ENCODE results near the gene VPS37D. TPM values are rescaled to one million over a fixed set of nuclear protein-coding genes. Genes with fewer than 3 reads are reported as not detected.

Gene VPS37D
- polyA plus RNA-seq, 1 of the 3 experiments (the other 2 are of a cell fraction), result 7.4 TPM

- Histone ChIP-seq H3K4me3 (ENCODE audit: low read depth in 2 of 2, low read length in 1 of 2) (no peak overlapping the region), H3K4me2 (no peak overlapping the region), H3K36me3 (replicated peaks in 1 of 2; ENCODE audit: control insufficient read depth in 1 of 2, insufficient read depth in 2 of 2, low read length in 1 of 2) (peaks cover 17 to 32% of the 10 kb centered on the region in 2 experiments), H3K9me3 (no peaks in the 10 kb centered on the region), H3K4me1 (ENCODE audit: control insufficient read depth in 1 of 2, insufficient read depth in 2 of 2, low read depth in 1 of 2, low read length in 1 of 2) (peaks cover 19 to 20% of the 10 kb centered on the region in 2 experiments; a peak in 3 of 4 replicates), H4K20me1 (ENCODE audit: insufficient read depth) (no peaks in the 10 kb centered on the region), H3F3A (replicated peaks; ENCODE audit: insufficient read depth) (no peaks in the 10 kb centered on the region), H3K27me3 (ENCODE audit: insufficient read depth) (no peaks in the 10 kb centered on the region), H2AFZ (ENCODE audit: low read depth) (no peak overlapping the region), H3K27ac (ENCODE audit: low read depth in 2 of 2, low read length in 1 of 2) (no peak overlapping the region), H3K79me2 (ENCODE audit: insufficient read depth) (peaks cover 91% of the 10 kb centered on the region), H3K9ac (no peak overlapping the region), H3K9me2 (no peaks in the 10 kb centered on the region)
- TF ChIP-seq MXI1 (IDR thresholded peaks at IDR 0.05; ENCODE audit: low read depth, low read length), result no peak
- TF ChIP-seq POLR2AphosphoS5 (IDR thresholded peaks at IDR 0.05; ENCODE audit: low read depth, low read length), result no peak
- ChIA-PET POLR2A (no interaction called here), CTCF (interaction anchor here (1.0 to 2.6 kb wide), 6 partner anchors 12 to 78 kb away, joined by 3 to 12 read pairs (median 5); partner anchors contain the start of gene VPS37D)
- DNase-seq, result no peak
- WGBS (ENCODE audit: low lambda C conversion rate), result 95% methylated on average over 18 of the region's 18 CpGs
These were observed 17.7 kb downstream of the VPS37D start for GRCh38 chr7:73685311-73685710.

- Histone ChIP-seq H3K4me1 (ENCODE audit: control insufficient read depth in 1 of 2, insufficient read depth in 2 of 2, low read depth in 1 of 2, low read length in 1 of 2) (peaks cover 0 to 4% of the 10 kb centered on the region in 2 experiments; a peak in 1 of 4 replicates), H3K4me3 (ENCODE audit: low read depth in 2 of 2, low read length in 1 of 2) (no peak overlapping the region), H2AFZ (ENCODE audit: low read depth) (no peak overlapping the region), H3K27me3 (ENCODE audit: insufficient read depth) (no peaks in the 10 kb centered on the region), H3K79me2 (ENCODE audit: insufficient read depth) (peaks cover 62% of the 10 kb centered on the region), H3K4me2 (no peak overlapping the region), H3K9ac (no peak overlapping the region), H3K27ac (ENCODE audit: low read depth in 2 of 2, low read length in 1 of 2) (no peak overlapping the region), H3F3A (replicated peaks; ENCODE audit: insufficient read depth) (no peaks in the 10 kb centered on the region), H3K9me3 (no peaks in the 10 kb centered on the region), H3K36me3 (replicated peaks in 1 of 2; ENCODE audit: control insufficient read depth in 1 of 2, insufficient read depth in 2 of 2, low read length in 1 of 2) (peaks cover 35 to 43% of the 10 kb centered on the region in 2 experiments), H3K9me2 (no peaks in the 10 kb centered on the region), H4K20me1 (ENCODE audit: insufficient read depth) (no peaks in the 10 kb centered on the region)
- TF ChIP-seq SIN3A (IDR thresholded peaks at IDR 0.05; ENCODE audit: borderline replicate concordance, low read depth, low read length) (no peak), RFX5 (IDR thresholded peaks at IDR 0.05; ENCODE audit: low read length) (no peak), CHD2 (IDR thresholded peaks at IDR 0.05; ENCODE audit: low read length, partially characterized antibody) (no peak), FOXM1 (IDR thresholded peaks at IDR 0.05; ENCODE audit: low read depth) (no peak), RCOR1 (IDR thresholded peaks at IDR 0.05; ENCODE audit: low read length) (no peak), TCF12 (IDR thresholded peaks at IDR 0.05) (no peak), GABPA (IDR thresholded peaks at IDR 0.05; ENCODE audit: low read depth) (no peak), YY1 (IDR thresholded peaks at IDR 0.05; ENCODE audit: low read depth) (no peak)
- CTCF ChIA-PET, result interaction anchor here (1.8 to 2.9 kb wide), 2 partner anchors 13 to 38 kb away, joined by 10 read pairs; no protein-coding TSS in a partner anchor
- POLR2A ChIA-PET, result no interaction called here
- WGBS (ENCODE audit: low lambda C conversion rate), result 88% methylated on average over 8 of the region's 8 CpGs
- no peak for DNase-seq
These were observed 20.7 kb downstream of the VPS37D start for GRCh38 chr7:73688288-73688687.

- no peak overlapping the region for H3K4me3 ChIP-seq (ENCODE audit: low read depth in 2 of 2, low read length in 1 of 2)
- H3K9ac ChIP-seq, result no peak overlapping the region
- WGBS (ENCODE audit: low lambda C conversion rate), result 96% methylated on average over 7 of the region's 7 CpGs
- H3F3A ChIP-seq (replicated peaks; ENCODE audit: insufficient read depth), result no peaks in the 10 kb centered on the region
- DNase-seq, result no peak
- peaks cover 39% of the 10 kb centered on the region for H3K79me2 ChIP-seq (ENCODE audit: insufficient read depth)
- H3K4me1 ChIP-seq (ENCODE audit: control insufficient read depth in 1 of 2, insufficient read depth in 2 of 2, low read depth in 1 of 2, low read length in 1 of 2), result no peaks in the 10 kb centered on the region
- CTCF ChIA-PET, result interaction anchor here (1.5 to 3.4 kb wide), 3 partner anchors 11 to 83 kb away, joined by 6 to 24 read pairs (median 13); no protein-coding TSS in a partner anchor
- H3K9me2 ChIP-seq, result no peaks in the 10 kb centered on the region
- H3K27ac ChIP-seq (ENCODE audit: low read depth in 2 of 2, low read length in 1 of 2), result no peak overlapping the region
- H3K36me3 ChIP-seq (replicated peaks in 1 of 2; ENCODE audit: control insufficient read depth in 1 of 2, insufficient read depth in 2 of 2, low read length in 1 of 2), result peaks cover 44 to 61% of the 10 kb centered on the region in 2 experiments
- H3K9me3 ChIP-seq, result no peaks in the 10 kb centered on the region
- H3K27me3 ChIP-seq (ENCODE audit: insufficient read depth), result no peaks in the 10 kb centered on the region
- H3K4me2 ChIP-seq, result no peak overlapping the region
- no peak overlapping the region for H2AFZ ChIP-seq (ENCODE audit: low read depth)
- POLR2A ChIA-PET, result interaction anchor here (0.9 kb wide), 1 partner anchor 9 kb away, joined by 3 read pairs; no protein-coding TSS in a partner anchor
- no peaks in the 10 kb centered on the region for H4K20me1 ChIP-seq (ENCODE audit: insufficient read depth)
- TF ChIP-seq SMC3 (IDR thresholded peaks at IDR 0.05; ENCODE audit: low read depth, low read length) (no peak), RCOR1 (IDR thresholded peaks at IDR 0.05; ENCODE audit: low read length) (no peak), GATA2 (CRISPR knock-in tag; IDR thresholded peaks at IDR 0.05) (no peak), ZBTB33 (IDR thresholded peaks at IDR 0.05; ENCODE audit: borderline replicate concordance, low read depth) (no peak), REST (IDR thresholded peaks at IDR 0.05; ENCODE audit: low read depth, low read length) (no peak), YY1 (IDR thresholded peaks at IDR 0.05; ENCODE audit: low read depth) (no peak), FOXM1 (IDR thresholded peaks at IDR 0.05; ENCODE audit: low read depth) (no peak), EZH2phosphoT487 (IDR thresholded peaks at IDR 0.05; ENCODE audit: borderline replicate concordance, low read depth) (no peak), MAX (IDR thresholded peaks at IDR 0.05; ENCODE audit: low read depth) (no peak), MXI1 (IDR thresholded peaks at IDR 0.05; ENCODE audit: low read depth, low read length) (no peak), RAD21 (IDR thresholded peaks at IDR 0.05; ENCODE audit: low read length) (no peak)
These were observed 23.0 kb downstream of the VPS37D start for GRCh38 chr7:73690646-73691045.

Data from SK-N-SH (cell line).